NCI-H1694 (cell line): ENCODE data around the gene MAD1L1.

Experiments
- DNase-seq: peaks from one replicate; lab custom pipeline; 2025; lab: John Stamatoyannopoulos, UW

Gene MAD1L1

DNA sequence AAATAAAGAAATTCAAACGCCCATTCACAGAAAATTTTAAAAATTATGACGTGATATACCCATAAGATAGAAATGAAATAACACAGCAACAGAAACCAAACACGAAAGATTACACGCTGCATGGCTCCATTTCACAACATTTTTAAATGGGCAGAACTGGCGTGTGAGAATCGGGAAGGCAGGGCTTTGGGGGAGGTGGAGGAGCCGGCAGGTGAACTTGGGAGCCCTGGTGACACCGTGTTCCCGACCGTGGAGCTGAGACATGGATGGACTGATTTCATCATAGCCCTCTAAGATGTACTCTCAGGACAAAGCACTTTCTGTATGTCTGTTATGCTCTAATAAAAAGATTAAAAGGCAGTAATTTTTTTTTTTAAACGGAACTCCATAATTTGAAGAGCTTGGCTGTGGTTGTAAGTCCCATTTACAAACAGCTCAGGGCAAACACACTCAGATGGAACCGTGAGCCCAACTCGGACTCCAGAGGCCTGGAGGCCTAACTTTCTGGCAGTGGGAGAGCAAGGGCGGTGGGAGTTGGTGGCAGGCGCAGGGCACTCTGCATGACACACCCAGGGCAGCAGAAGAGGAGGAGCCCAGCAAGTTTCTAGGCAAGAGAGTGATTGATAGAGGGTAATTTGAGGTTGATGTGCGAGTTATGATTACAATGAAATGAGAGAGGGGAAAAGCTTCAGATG, 203.4 kb downstream of the MAD1L1 start:
- DNase-seq = no peak

DNA sequence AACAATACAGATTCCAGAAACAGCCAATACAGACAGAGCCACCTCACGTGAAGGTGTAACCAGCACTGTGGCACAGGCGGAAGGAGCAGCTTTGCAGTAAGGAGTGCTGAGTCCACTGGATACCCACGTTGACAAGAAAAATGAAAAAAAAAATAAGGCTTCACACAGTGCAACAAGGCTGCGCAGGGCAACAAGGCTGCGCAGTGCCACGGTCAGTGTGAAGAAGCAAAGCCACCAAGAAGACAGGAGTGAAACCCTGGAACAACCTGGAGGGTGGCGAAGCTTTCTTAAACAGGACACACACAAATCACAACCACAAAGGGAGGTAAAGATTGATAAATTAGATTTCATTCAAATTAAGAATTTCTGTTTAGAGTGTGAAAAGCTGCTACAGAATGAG, 204.0 kb downstream of the MAD1L1 start:
- DNase-seq = no peak

DNA sequence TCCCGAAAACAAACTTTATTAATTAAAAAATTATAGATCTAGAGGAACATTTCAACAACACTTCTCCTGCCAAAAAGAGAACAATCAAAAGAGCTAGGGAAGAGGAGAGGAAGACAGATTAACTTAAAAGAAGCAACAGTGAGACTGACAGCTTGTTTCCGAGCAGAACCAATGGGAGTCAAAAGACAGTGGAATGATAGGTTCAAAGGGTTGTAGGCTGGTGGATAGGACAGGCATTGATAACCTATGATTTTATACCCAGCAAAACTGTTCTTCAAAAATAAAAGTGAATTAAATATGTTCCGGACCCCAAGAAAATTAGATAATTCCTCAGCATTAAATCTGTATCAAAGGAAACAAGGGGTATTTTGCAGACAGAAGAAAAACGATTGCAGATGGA, 207.6 kb downstream of the MAD1L1 start:
- DNase-seq = no peak

DNA sequence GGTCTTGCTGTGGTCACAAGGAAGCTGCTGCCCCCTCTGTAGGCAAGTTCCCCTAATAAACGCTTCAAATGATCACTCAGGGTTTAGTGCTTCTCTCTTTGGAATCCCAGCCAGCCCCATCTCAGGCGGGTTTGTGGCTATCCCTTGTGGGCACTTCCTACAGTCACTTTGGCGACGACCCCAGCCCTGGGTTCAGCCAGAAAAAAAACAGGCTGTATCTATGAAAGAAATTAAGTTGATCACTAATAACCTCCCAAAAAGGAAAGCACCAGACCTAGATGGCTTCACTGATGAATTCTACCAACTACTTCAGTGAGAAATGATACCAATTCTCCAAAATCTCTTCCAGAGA, 208.2 kb downstream of the MAD1L1 start:
- DNase-seq = no peak

DNA sequence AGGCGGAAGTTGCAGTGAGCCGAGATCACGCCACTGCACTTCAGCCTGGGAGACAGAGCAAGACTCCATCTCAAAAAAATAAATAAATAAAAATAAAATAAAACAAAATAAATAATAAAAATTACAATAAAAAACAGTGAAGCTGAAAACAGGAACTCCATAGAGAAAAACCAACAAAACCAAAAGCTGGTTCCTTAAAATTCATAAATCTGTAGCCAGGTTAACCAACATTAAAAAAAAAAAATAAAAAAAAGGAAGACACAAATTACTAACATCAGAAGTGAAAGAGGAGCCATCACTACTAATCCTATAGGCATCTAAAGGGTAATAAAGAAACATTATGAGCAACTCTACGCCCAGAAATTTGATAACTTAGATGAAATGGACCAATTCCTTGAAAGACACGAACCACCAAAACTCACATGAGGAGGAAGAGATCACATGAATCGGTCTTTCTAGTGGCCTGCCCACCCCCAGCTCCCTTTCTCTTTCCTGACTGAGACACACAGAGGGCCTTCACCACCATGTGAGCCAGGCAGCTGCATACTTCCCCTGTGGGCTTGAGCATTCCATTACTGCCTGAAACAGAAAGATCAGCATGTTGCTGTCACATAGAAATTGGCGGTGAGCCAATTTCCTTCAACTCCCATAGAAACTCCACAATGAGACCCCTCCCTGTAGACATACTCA, 208.7 kb downstream of the MAD1L1 start:
- DNase-seq = no peak

DNA sequence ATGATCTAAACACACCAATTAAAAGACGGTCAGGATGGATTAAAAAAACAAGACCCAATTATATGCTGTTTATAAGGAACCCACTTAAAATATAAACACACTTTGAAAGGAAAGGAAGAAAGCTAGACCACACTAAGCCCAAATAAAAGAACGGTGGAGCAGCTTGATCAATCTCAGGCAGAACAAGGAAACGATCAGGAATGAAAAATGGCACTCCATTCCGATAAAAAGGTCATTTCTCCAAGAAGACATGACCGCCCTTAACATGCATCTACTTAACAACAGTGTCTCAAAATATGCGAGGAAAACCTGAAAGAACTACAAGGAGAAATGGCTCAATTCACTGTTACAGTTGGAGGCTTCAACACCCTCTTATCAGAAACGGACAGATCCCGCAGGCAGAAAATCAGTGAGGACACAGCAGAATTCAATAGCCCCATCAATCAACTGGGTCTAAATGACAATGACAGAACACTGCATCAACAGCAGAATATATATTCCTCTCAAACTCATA, 210.0 kb downstream of the MAD1L1 start:
- DNase-seq = no peak

DNA sequence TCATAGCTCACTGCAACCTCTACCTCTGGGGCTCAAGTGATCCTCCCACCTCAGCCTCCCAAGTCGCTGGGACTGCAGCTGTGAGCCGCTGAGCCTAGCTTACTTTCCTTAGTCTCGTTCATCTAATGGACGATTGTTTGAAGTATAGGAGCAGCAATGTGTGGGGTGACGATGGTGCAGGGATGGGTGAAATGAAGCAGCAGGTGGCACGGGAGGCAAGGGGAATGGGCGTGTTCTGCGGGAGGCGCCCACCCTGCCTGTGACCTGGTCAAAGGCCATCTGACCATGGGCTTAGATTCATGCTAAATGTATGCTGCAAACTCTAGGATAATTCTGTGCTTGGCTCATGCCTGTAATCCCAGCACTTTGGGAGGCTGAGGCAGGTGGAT, 210.7 kb downstream of the MAD1L1 start:
- DNase-seq = no peak

DNA sequence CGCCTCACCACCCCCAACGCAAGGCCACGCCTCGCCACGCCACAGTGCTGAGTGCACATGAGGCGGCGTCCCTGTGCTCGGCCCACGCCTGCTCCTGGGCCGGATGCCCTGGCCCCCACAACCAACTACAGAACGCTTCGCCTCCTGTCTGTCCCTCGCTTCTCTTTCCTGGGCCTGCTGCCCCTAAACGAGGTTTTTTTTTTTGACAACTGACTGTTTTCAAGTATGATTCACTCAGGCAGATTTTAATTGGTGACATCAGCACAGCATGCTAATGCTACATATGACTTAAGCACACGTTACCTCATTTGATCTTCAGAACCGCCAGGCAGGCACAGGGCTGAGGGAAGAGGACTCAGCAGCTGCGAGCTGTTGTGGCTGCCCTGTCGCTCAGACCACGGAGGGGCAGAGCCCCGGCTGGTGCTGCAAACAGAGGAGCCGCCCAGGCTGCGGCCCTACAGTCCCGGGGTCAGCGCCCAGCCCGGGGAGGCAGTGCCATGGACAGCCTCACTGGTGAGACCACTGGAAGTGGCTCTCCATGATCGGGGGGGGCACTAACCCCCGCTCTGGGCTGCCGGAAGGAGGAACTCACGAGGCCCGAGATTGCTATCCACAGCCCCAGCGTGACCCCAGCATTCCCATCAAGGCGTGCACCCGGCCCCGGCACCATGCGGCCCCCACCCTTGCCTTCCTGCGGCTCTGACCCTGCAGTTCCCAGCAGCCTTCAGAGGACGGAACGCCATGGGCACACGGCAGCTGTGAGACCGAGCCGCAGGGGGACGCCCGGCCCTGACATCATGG, 212.8 kb downstream of the MAD1L1 start:
- DNase-seq = no peak

DNA sequence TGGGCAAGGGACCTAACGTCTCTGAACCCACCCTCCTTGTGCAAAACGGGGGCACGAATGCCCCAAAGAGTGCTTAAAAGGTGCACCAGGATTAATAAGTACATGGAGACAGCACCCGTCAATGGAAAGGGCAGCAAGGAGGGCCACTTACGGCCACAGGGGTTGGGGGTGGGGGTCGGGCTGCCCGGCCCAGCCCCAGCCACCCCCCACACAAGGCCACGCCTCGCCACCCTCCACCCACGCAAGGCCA, 213.4 kb downstream of the MAD1L1 start:
- no peak for DNase-seq

DNA sequence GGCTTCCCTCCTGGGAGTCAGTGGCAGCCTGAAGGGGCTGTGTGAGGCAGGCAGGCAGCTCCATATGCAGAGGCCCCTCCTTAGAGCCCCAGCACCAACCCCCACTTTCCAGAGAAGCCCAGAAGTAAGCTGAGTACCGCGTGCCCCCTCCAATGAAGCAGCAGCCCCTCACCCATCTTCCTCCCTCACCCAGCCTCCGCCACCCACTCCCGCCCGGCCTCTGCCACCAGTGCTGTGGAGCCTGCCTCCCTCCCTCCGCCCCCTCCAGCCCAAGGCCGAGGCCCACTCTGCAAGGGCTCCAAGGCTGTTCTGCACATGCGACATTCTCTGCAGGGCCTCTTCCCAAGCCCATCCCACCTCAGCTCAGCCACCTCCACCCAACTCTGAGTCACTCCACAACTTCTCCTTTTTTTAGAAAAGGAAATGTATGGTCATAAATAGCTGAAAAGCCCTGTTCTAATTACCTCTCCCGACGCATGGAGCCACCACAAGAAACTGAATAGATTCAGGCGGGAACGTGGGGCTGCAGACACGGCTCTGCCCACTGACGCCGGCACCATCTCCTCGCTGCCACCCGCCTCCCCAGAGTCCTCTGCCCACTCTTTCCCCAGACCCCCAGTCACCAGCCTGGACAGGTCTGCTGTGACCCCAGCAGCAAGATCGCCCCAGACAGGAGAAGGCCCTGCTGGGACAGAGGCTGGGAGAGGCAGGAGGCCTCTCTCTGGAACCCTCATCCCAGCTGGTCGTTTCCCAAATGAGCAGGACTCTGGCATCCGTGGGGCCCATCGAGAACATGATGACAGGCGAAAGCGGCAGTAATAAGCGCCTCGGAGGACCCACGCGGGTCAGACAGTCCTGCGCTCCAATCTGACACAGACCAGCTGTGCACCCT, 213.9 kb downstream of the MAD1L1 start:
- no peak for DNase-seq

DNA sequence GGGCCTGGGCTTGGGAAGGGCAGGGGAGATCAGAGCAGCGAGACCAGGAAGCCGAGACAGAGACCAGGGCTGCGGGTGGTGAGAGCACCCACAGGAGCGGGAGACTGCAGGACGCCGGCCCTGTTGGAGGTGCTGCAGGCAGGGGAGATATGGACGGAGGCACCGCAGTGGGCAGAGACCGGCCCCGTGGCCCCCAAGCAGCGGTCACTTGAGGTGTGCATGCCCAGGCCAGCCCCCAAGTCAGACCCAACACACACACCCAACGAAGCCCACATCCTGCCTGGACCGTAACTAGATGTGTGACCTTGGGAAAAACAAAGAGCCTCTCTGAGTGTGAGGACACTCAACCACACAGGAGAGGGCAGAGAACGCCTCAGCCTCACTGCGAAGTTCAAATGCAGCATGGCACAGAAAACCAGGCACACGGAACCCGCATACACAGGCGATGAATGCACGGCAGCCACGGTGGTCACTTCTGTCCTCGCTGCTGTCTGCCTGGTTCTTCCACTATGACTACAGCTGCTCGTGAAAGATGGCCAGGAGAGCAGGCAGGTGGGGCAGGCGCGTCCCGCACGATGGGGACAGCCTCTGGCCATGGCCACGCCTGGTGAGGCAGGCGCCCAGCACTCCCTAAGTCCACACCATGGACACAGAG, 214.7 kb downstream of the MAD1L1 start:
- DNase-seq = no peak

DNA sequence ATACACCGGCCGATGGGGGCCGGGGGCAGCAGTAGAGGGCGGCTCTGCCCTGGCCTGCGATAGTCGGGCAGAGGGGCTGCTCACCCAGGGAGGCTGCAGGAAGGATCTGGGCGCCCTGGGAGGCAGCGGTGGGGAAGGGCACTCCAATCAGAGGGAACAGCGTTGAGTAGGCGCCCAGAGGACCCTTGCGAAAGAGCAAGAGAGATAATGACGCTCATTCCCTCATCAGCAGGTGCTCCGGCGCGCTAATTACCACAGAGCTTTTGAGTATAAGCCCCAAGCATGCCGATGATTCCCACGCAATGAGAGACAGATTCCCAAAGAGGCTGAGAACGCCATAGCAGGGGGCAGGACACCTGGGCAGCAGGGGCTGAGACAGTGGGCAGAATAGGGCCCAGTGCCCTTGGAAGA, 215.3 kb downstream of the MAD1L1 start:
- no peak for DNase-seq

DNA sequence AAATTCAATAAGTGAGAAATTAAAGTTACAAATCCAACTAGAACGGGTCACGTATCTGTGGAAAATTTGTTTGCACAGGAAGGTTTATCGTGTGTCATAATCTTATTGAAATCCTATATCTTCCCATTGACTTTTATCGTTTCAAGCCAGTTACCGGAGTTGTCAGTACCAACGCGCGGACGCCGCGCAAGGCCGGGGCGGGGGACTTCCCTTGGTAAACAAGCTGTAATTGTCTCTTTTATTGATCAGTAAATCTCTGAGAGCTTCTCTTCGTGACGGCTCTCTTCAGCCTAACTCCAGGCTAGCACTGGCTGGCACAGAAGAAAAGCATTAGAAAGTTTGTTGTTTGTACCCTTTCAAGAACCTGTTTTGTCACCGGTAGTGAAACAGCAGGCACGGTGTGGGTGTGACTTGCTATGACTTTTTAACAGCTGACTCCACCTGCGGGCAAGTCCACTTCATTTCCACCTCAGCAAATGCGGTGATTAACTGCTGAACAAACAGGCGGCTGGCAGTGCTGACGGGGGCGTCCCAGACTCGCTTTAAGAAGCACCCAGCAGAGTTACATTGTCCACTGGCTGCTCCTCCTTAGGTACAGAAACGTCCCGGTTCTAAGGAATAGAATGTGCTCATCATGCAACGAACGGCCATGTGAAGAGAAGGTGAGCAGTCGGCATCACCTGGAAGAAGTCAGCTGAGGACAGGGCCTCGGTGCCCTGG, 215.8 kb downstream of the MAD1L1 start:
- no peak for DNase-seq

DNA sequence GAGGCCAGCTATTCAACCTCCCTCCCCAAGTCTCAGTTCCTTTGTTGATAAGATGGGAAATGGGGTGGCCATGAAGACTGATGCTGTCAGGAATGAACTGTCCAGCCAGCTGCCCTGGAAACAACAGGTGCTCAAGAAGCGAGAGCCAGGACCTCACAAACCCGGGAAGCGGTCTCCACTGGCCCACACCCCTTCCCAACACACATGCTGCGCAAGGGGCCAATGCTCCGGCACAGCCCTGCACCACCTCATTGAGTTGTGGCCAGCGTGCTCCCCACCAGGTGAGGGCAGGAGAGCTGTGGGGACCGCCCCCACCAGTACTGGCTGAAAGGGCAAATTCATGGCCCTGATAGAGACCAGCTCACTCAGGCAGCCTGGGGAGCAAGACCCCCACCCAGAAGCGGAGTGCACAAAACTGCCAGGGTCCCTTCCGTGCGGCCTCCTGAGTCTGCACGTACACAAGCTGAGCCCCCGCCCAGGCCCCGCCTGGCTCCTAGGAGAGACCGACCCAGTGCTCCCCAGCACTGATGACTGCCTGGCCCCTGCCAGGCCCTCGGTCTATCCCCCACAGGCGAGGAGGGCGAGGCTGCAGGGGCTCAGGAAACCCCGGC, 216.6 kb downstream of the MAD1L1 start:
- DNase-seq = no peak

DNA sequence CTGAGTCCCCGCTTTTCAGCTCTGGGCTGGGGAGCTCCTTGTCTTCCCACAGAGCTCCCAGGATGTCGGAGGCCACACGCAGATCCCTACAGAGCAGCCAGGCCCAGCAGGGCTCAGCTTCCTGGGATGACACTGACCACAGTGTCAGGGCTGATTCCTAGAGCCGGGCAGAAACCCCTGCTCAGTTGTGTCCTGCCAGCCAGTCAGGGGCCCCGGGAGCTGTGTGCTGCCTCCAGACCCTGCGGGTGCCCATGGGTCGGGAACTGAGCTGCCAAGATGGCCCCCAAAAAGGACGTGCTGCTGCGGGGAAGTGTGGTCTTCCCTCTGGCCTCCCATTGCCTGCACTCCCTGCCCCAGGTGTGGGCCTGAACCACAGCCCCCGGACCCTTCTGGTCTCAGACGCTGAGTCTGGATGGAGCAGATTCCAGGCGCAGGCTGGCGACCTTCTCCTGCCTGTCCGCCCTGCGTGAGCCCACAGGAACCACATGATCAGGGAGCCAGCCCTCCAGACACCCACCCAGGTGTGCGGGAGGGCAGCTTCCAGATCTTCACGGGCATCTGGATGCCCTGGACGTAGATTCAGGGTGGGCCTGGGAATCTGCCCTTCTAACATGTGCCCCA, 217.4 kb downstream of the MAD1L1 start:
- DNase-seq = no peak

DNA sequence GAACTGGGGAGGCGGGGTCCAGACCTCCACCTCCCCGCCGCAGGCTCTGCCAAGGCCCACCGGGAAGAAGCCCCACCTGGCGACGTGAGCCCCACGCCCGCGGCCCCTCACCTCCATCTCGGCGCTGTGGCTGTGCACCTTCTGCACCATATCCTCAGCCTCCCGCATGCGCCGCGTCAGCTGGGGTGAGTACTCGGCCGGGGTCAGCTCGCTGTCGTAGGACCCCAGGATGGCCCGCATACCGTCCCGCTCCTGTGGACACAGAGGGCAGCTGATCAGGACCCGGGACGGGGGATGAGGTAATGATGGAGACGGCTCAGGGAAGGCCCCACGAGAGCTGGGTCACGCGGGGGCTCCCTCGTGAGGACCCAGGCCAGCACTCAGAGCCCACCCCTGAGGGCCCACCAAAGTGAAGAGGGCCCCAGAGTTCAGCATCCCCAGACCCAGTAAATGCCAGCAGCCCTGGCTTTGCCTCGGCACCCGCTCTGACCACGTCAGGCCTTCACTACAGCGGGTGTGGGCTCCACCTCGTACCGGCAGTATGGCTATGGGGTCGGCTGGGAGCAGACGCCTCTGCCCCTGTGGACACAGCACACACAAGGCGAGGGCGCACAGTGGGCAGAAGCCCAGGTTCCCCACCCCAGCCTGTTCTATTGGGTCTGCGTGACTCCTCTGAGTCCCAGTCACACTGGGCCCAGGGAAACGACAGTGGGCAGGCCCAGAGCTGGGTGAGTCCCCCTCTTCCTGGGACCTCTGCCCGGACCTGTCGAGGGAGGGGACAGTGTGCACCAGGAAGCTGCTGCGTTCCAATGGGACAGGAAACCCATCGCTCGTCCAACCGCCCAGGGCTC, 218.1 kb downstream of the MAD1L1 start:
- no peak for DNase-seq

DNA sequence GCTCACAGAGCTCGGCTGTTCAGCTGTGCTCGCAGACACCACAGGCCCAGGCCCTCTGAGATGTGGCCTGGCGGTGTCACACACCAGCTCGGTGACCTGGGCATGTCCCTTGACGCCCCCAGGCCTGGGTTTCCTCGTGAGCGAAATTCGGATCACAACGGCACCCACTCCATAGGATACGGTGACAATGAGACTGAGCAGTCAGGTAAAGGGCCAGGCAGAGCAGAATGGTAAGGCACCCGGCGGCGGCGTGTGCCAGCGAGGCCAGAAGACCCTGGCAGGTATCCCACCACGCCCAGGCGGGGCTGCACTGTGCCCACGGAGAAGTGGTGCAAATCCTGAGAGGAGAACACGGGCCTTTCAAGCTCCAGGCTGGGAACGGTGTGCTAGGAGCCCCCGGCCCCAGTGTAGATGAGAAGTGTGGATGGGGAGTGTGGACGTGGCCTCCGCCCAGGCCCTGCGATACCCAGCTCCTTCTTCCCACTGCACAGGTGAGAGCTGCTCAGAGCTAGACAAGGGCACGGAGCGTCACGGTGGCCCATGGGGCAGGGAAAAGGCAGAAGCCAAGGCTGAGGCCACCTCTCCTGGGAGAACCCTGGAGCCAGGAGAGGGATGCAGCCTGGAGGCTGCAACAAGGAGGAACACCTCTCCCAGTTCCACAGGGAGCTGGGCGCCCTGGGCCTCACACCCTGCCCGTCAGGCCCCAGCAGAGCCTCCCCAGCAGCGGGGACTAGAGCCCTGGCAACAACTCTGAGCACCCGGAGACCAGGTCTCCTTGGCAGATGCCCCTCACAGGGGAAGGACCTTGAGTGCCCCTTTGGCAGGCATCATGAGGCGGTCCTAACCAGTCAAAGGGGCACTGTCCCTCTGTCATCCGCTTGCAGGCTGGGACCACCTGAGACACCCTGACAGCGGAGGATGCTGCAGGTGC, 219.1 kb downstream of the MAD1L1 start:
- no peak for DNase-seq

DNA sequence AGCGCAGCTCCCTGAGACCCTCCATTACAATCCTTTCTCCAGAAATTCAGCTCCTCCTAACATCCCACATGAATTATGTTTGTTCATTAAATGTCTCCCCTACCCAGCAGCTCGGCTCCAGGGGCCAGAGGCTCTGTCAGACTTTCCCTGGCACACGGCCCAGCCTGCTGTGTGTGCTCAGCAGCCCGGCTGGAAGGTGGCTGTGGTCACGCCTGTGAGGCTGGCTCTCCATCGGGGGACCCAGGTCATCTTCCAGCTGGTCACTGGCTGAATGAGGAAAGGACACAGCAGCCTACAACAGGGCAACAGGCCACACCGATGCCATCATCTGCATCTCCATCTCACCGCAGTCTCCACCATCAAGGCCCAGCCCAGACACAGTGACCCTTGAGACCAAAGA, 219.8 kb downstream of the MAD1L1 start:
- peak; percentile 65 for DNase-seq
